AG09319 (cell line): Measurements from ENCODE around the gene AATF.

Experiments
- DNase-seq: peaks from one replicate; pipeline ENCODE4 v3.0.0-alpha.2; 2010; ENCODE audit warnings: low read depth; ENCODE audit errors: extremely low read depth
- TF ChIP-seq, protein P1 (sequence below): IDR thresholded peaks from 2 replicates; pipeline ENCODE4 v1.5.1; 2011; ENCODE audit warnings: low read depth, mild to moderate bottlenecking, inconsistent platforms, low read length, moderate library complexity

Gene AATF

DNA sequence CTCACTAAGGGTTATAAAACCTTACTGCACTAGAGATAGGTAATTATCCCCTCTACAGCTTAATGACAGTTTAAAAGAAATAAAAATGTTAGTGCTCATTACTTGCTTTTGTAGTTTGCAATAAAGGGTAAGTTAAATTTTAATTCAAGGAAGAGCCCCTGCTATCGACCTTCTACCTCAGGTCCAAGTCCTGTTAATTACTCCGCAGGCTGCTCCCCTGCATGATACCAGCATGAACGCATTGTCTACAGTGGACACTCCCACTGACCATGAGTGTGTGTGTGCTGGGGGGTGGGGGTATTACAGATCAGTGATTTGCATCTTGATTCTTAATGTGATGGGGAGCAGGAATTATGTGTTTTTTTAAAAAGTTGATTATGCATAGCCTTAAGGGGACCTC lies 103.1 kb downstream of the AATF start:
- TF ChIP-seq, protein P1, sequence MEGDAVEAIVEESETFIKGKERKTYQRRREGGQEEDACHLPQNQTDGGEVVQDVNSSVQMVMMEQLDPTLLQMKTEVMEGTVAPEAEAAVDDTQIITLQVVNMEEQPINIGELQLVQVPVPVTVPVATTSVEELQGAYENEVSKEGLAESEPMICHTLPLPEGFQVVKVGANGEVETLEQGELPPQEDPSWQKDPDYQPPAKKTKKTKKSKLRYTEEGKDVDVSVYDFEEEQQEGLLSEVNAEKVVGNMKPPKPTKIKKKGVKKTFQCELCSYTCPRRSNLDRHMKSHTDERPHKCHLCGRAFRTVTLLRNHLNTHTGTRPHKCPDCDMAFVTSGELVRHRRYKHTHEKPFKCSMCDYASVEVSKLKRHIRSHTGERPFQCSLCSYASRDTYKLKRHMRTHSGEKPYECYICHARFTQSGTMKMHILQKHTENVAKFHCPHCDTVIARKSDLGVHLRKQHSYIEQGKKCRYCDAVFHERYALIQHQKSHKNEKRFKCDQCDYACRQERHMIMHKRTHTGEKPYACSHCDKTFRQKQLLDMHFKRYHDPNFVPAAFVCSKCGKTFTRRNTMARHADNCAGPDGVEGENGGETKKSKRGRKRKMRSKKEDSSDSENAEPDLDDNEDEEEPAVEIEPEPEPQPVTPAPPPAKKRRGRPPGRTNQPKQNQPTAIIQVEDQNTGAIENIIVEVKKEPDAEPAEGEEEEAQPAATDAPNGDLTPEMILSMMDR, result no peak
- DNase-seq, result no peak

DNA sequence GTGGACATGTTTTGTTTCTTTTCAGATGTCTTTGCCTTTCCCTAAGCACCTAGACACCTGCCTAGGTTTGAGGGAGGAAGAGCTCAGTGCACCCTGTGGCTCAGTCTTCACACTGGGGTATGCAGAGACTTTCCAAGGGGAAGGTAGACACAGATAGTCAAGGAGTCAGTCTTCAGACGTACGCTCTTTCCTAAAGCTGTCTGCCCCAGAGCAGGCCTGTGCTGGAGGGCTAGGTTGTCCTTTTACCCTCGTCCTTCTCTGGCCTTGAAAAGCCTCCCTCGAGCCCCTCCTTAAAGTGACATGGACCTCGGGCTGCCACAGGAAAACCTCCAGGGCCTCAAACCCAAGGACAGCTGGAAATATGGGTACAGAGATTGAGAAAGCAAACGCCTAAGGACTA lies 103.7 kb downstream of the AATF start:
- TF ChIP-seq, protein P1, result no peak

DNA sequence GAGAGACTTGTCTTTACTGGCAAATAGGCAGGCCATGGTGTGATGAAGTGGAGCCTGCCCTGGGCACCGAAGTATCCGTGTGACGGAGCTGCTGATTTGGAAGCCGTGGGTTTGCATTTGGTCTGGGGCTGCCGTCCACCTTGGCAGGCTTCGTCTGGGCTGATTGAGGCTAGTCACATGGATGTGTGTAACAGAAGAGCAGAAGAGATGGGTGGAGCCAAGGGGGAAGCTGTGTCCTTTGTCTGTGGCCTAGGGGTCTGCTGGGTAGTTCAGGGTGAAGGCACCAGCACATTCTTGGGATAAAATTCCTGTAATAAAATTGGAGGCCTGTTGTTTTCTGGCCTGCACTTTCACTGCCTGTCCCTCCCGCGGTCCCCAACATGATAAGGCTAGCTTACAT lies 106.1 kb downstream of the AATF start:
- no peak for DNase-seq
- TF ChIP-seq, protein P1, result no peak

More for the DNA sequence above, 103.7 kb downstream of the AATF start:
- no peak for DNase-seq

DNA sequence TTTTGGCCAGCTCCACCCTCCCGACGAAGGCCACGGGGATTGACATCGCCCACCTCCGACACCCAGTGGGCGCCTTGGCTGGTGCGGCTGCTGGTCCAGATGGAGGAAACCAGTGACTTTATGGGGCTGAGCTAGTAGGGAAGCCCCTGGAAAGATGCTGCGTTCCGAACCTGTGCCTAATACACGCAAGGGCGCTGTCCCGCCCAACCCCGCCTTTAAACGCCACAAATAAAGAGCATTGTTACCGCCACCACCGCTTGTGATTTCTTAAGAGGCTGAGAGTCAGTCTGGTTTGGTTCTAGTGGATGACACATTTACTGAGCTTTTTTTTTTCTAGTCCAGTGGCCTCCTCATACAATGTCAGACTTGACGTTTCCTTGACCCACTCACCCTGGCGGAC lies 107.9 kb downstream of the AATF start:
- no peak for DNase-seq
- TF ChIP-seq, protein P1, result no peak

DNA sequence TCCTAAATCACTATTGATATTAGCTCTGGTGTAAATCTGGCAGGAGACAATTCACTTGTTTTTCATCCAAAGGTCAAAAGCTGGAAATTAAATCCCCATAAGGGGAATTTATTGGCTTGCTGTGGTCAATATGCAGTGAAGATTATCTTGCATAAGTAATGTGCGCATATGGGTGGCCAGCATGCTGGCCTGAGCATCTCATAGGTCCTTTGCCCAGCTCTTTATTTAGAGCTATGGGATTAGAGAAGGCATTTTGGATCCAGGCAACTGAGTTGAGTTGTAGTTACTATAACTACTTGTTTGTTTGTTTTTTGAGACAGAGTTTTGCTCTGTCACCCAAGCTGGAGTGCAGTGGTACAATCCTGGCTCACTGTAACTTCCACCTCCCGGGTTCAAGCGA lies 110.7 kb downstream of the AATF start:
- TF ChIP-seq, protein P1, result no peak
- DNase-seq, result no peak

DNA sequence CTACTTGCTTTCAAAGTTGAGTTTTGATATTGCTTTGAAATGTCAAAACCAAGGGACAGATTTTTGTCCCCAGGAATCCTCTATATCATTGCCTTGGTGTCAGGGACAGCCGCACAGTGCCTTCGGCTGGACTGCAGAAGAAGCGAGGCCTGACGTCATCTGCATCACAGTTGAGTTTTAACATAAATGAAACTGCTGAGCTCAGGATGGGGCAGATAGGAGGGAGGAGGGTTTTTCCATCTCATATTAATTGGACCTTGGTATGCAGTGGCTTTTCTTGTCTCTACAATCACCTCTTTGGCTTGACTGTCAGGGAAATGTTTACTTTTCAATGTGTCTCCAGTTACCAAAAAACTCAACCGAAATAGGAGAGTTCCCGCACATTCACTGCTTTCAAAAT lies 111.3 kb downstream of the AATF start:
- TF ChIP-seq, protein P1, result no peak
- no peak for DNase-seq

DNA sequence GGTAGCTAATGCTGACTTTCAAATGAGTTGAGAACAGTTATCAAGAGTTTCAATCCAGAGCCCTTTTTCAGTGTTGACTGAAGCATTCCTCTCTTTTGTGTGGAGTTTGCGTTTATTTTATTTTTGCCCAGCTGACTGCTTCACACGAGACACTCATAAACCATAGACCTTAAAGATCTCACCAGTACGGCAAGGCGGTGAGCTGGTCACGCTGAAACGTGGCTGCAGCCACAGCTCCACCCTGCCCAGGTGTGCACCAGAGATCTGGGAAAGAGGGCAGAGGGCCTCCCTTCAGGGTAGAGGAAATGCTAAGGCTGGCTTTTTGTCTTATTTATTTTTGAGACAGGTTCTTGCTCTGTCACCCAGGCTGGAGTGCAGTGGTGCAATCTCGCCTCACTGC lies 112.2 kb downstream of the AATF start:
- DNase-seq, result no peak
- TF ChIP-seq, protein P1, result no peak

DNA sequence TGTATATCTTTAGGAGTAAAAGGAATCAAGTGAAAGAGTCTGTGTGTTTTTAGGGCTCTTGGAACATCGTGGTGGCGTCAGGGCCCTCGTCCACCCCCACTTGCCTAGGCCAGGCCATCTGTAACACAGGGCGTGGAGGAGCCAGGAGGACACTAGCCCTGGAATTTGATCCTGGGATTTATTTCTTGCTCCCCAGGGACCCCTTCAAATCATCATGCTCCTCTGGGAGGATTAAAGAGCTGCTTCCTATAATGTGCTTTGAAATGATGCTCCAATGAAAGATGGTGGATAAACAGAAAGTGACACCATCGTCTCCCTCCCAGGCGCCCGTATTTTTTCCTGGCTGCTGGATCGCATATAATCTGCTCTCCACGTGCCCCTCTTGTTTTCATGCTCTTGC lies 113.3 kb downstream of the AATF start:
- TF ChIP-seq, protein P1, result no peak

More for the DNA sequence above, 113.3 kb downstream of the AATF start:
- no peak for DNase-seq
